NOMO-1 (cell line): ENCODE data around the gene ASNS.

Experiments
- DNase-seq, 2 experiments: peaks; one replicate each; lab custom pipeline; 2025; ENCODE audit not compliant: unreplicated experiment in 2 of 2; lab: John Stamatoyannopoulos, UW

ASNS gene

GRCh38 chr7:97845622-97846203 lies 26.5 kb downstream of the ASNS start:
- peak; percentile 13 to 51 for DNase-seq

- no peak for DNase-seq
Measured at GRCh38 chr7:97844036-97844435, 28.2 kb downstream of the ASNS start.

GRCh38 chr7:97842772-97843345 lies 29.3 kb downstream of the ASNS start:
- no peak for DNase-seq

- no peak for DNase-seq
Measured at GRCh38 chr7:97842006-97842405, 30.2 kb downstream of the ASNS start.

GRCh38 chr7:97835296-97836138 lies 36.7 kb downstream of the ASNS start:
- peak; percentile 60 to 70 for DNase-seq

- DNase-seq: no peak
Measured at GRCh38 chr7:97819161-97819560, 53.0 kb downstream of the ASNS start.

- no peak for DNase-seq
Measured at GRCh38 chr7:97818066-97818663, 54.0 kb downstream of the ASNS start.
